WTC11 (cell line): ENCODE results near the gene POLR3A. TPM values are rescaled to one million over a fixed set of nuclear protein-coding genes. Genes with fewer than 3 reads are reported as not detected.

ENCODE experiments used
- ATAC-seq: fragments of 200-7000 bp; cut with Tn5 transposase; 2 replicates; pipeline ENCODE4 v1.10.0; 2021; ENCODE audit warnings: mild to moderate bottlenecking, moderate library complexity
- CTCF ChIA-PET: fragments of 300-600 bp; sonication (Branson Sonifier 250); formaldehyde crosslinking; loops from one replicate; lab custom pipeline; 2021; ENCODE audit warnings: antibody characterized with exemption; lab: Charles Lee
- POLR2A ChIA-PET: fragments of 350-600 bp; sonication (Branson Sonifier 250); formaldehyde crosslinking; loops from one replicate; lab custom pipeline; 2021; ENCODE audit warnings: antibody characterized with exemption; lab: Charles Lee
- DNase-seq: peaks from one replicate; pipeline ENCODE4 v3.0.0; 2021; ENCODE audit warnings: low spot score
- H3K27ac Mint-ChIP-seq: 2 replicates; pipeline ENCODE4 v1.8.0; 2021; ENCODE audit warnings: mixed read lengths
- H3K27me3 Mint-ChIP-seq: 2 replicates; pipeline ENCODE4 v1.8.0; 2021; ENCODE audit warnings: low read depth, mild to moderate bottlenecking, moderate library complexity, mixed read lengths
- H3K36me3 Mint-ChIP-seq: 2 replicates; pipeline ENCODE4 v1.8.0; 2021; ENCODE audit warnings: mixed read lengths
- H3K4me1 Mint-ChIP-seq: 2 replicates; pipeline ENCODE4 v1.8.0; 2022; ENCODE audit warnings: mixed read lengths
- H3K4me3 Mint-ChIP-seq: 2 replicates; pipeline ENCODE4 v1.8.0; 2021; ENCODE audit warnings: mild to moderate bottlenecking, moderate library complexity, mixed read lengths
- H3K9me3 Mint-ChIP-seq: 2 replicates; pipeline ENCODE4 v1.8.0; 2021; ENCODE audit warnings: mixed read lengths
- ARID4B ChIP-seq: sonication (generic); formaldehyde crosslinking; IDR thresholded peaks from 2 replicates; pipeline ENCODE4 v1.8.0; 2023; ENCODE audit warnings: missing genetic modification reagents, mild to moderate bottlenecking, borderline replicate concordance
- ATF2 ChIP-seq: sonication (generic); formaldehyde crosslinking; IDR thresholded peaks from 2 replicates; pipeline ENCODE4 v1.8.1; 2022; ENCODE audit warnings: low read depth, missing genetic modification reagents, borderline replicate concordance
- E2F4 ChIP-seq: sonication (generic); formaldehyde crosslinking; IDR thresholded peaks from 2 replicates; pipeline ENCODE4 v1.8.1; 2022; ENCODE audit warnings: low read depth, mild to moderate bottlenecking, moderate library complexity, missing genetic modification reagents, borderline replicate concordance
- GRHL2 ChIP-seq: fragments of 250-450 bp; sonication (Bioruptor Pico); IDR thresholded peaks from 2 replicates; pipeline ENCODE4 v1.8.0; 2022; ENCODE audit warnings: mild to moderate bottlenecking, moderate library complexity; ENCODE audit not compliant: insufficient replicate concordance, severe bottlenecking
- HMGXB4 ChIP-seq: sonication (generic); formaldehyde crosslinking; IDR thresholded peaks from 2 replicates; pipeline ENCODE4 v1.8.1; 2023; ENCODE audit warnings: mild to moderate bottlenecking, moderate library complexity, missing genetic modification reagents
- IRF2 ChIP-seq: sonication (generic); formaldehyde crosslinking; IDR thresholded peaks from 2 replicates; pipeline ENCODE4 v1.8.0; 2022; ENCODE audit warnings: low read depth, missing genetic modification reagents, borderline replicate concordance
- JAZF1 ChIP-seq: fragments of 250-450 bp; sonication (Bioruptor Pico); IDR thresholded peaks from 2 replicates; pipeline ENCODE4 v1.9.0; 2021; ENCODE audit warnings: moderate library complexity, mild to moderate bottlenecking, inconsistent platforms
- MAX ChIP-seq: sonication (generic); formaldehyde crosslinking; IDR thresholded peaks from 2 replicates; pipeline ENCODE4 v1.8.0; 2022; ENCODE audit warnings: mild to moderate bottlenecking, missing genetic modification reagents
- PRRX2 ChIP-seq: fragments of 250-450 bp; sonication (Bioruptor Pico); IDR thresholded peaks from 2 replicates; pipeline ENCODE4 v1.8.0; 2021; ENCODE audit warnings: mild to moderate bottlenecking
- TP53 ChIP-seq: sonication (generic); formaldehyde crosslinking; IDR thresholded peaks from 2 replicates; pipeline ENCODE4 v1.8.1; 2023; ENCODE audit warnings: mild to moderate bottlenecking, missing genetic modification reagents
- ZNF121 ChIP-seq: sonication (generic); formaldehyde crosslinking; IDR thresholded peaks from 2 replicates; pipeline ENCODE4 v1.8.0; 2023; ENCODE audit warnings: missing genetic modification reagents
- ZNF232 ChIP-seq: sonication (generic); formaldehyde crosslinking; IDR thresholded peaks from 2 replicates; pipeline ENCODE4 v1.8.0; 2022; ENCODE audit warnings: mild to moderate bottlenecking, missing genetic modification reagents
- ZNF281 ChIP-seq: sonication (generic); formaldehyde crosslinking; IDR thresholded peaks from 2 replicates; pipeline ENCODE4 v1.8.0; 2023; ENCODE audit warnings: mild to moderate bottlenecking, missing genetic modification reagents
- ZNF396 ChIP-seq: fragments of 250-450 bp; sonication (Bioruptor Pico); IDR thresholded peaks from 2 replicates; pipeline ENCODE4 v1.8.0; 2021; ENCODE audit warnings: mild to moderate bottlenecking, moderate library complexity, borderline replicate concordance
- total RNA-seq: library from RNA; stranded (reverse); gene quantifications from 3 replicates; pipeline ENCODE4 v1.2.3, GENCODE V29; 2021

POLR3A gene
- total RNA-seq, 1 experiment from 2014 or later: 32.2 TPM

GRCh38 chr10:78045856-78046255 is 16.5 kb upstream of the POLR3A start (continued):
- no peak for TF ChIP-seq ZNF281 (CRISPR knock-in tag)
- TF ChIP-seq GRHL2: no peak
- no peak for TF ChIP-seq TP53 (CRISPR knock-in tag)

GRCh38 chr10:78045237-78045636 is 15.9 kb upstream of the POLR3A start:
- H3K4me3 Mint-ChIP-seq: no peak overlapping the region
- CTCF ChIA-PET: interaction anchor here (1.1 to 4.1 kb wide), 6 partner anchors 9 to 215 kb away, joined by 4 to 39 read pairs (median 10); no protein-coding TSS in a partner anchor
- no peaks in the 10 kb centered on the region for H3K9me3 Mint-ChIP-seq
- H3K36me3 Mint-ChIP-seq: peaks cover 30% of the 10 kb centered on the region
- no peak overlapping the region for H3K27ac Mint-ChIP-seq
- H3K27me3 Mint-ChIP-seq: no peaks in the 10 kb centered on the region
- DNase-seq (no peak), ATAC-seq (no peak)
- peaks cover 52% of the 10 kb centered on the region for H3K4me1 Mint-ChIP-seq
- POLR2A ChIA-PET: no interaction called here
- no peak for TF ChIP-seq IRF2 (CRISPR knock-in tag)
- no peak for TF ChIP-seq ZNF121
- no peak for TF ChIP-seq ZNF232 (CRISPR knock-in tag)
- TF ChIP-seq JAZF1 (CRISPR knock-in tag): no peak
- TF ChIP-seq ATF2: no peak
- no peak for TF ChIP-seq E2F4 (CRISPR knock-in tag)
- no peak for TF ChIP-seq ARID4B (CRISPR knock-in tag)
- TF ChIP-seq HMGXB4 (CRISPR knock-in tag): no peak
- no peak for TF ChIP-seq ZNF396 (CRISPR knock-in tag)
- no peak for TF ChIP-seq MAX (CRISPR knock-in tag)
- no peak for TF ChIP-seq PRRX2
